Measurements from ENCODE around the gene ANK2.
"Not testable (repeated sequence)": the region's sequence is repeated elsewhere in the genome, so short reads cannot be mapped to it uniquely, and the experiment has no call there.

Gene ANK2

DNA sequence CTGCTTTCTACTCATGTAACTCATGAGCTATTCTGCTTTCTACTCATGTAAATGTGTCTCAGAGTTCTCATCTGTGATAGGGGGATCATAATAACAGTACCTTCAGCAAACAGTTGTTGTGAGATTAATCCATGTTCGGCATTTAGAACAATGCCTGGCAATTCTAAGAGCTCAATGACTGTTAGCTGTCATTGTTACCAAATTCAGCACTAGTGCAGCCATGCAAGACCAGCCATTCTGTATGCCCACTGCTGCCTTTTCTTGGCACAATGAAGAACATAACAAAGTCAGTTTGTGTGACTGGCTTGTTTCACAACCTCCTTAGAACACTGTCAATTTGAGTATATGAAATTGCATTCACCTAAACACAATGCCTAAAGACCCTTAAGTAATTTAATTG, 163.2 kb downstream of the ANK2 start:
- no peaks in the 10 kb centered on the region for H3K4me1 ChIP-seq (ENCODE audit: control insufficient read depth in 5 of 5, insufficient read depth in 5 of 5, low read length in 5 of 5)
- no peak overlapping the region for H3K4me3 ChIP-seq (ENCODE audit: low read depth in 1 of 5, low read length in 5 of 5)
- no peak overlapping the region for H3K9ac ChIP-seq (ENCODE audit: low read length in 5 of 5)
- no peaks in the 10 kb centered on the region for H3K9me3 ChIP-seq (ENCODE audit: control insufficient read depth in 5 of 5, low read length in 5 of 5)
- H3K36me3 ChIP-seq (ENCODE audit: control insufficient read depth in 5 of 5, insufficient read depth in 5 of 5, low read length in 5 of 5) = no peaks in the 10 kb centered on the region
- H3K27ac ChIP-seq (ENCODE audit: low read depth, low read length) = no peak overlapping the region
- H3K27me3 ChIP-seq (ENCODE audit: control insufficient read depth in 5 of 5, insufficient read depth in 4 of 5, low read length in 5 of 5) = no peaks in the 10 kb centered on the region

DNA sequence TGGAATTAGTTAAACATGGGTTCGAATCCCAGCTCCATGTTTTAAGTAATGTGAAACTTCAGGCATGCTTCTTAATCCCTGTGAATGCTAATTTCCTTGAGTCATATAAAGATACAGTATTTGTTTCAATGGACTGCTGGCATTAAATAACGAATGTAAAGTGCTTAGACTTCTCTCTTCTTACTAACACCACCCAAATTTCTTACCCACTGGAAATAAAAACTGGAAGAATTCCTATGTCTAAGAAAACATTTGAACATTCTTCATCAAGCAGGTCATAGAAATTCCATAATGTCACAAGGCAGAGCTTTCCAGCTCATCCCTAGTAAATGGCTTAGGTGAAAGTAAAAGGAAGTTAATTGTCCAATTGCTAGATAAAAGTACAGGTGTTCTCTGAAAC, 172.5 kb downstream of the ANK2 start:
- Histone ChIP-seq H3K27ac (ENCODE audit: low read depth, low read length) (no peak overlapping the region), H3K27me3 (ENCODE audit: control insufficient read depth in 5 of 5, insufficient read depth in 4 of 5, low read length in 5 of 5) (no peaks in the 10 kb centered on the region), H3K9ac (ENCODE audit: low read length in 5 of 5) (no peak overlapping the region), H3K4me1 (ENCODE audit: control insufficient read depth in 5 of 5, insufficient read depth in 5 of 5, low read length in 5 of 5) (no peaks in the 10 kb centered on the region), H3K4me3 (ENCODE audit: low read depth in 1 of 5, low read length in 5 of 5) (no peak overlapping the region), H3K9me3 (ENCODE audit: control insufficient read depth in 5 of 5, low read length in 5 of 5) (no peaks in the 10 kb centered on the region), H3K36me3 (ENCODE audit: control insufficient read depth in 5 of 5, insufficient read depth in 5 of 5, low read length in 5 of 5) (no peaks in the 10 kb centered on the region)

DNA sequence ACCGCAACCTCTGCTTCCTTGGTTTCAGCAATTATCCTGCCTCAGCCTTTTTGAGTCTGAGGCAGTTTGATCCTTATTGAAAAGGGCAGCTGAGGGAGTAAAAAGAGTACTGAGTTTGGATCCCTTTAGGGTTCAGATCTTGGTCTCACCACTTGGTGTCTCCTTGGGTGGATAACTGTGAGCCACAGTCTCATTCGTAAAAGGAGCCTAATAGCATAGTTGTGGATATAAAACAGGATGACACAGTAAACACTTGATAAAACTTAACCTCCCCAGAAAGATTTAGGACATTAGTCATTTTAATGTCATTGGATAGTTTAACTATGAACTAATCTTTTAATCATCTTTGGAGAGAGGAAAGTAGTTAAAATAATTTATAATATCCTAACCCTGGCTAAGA, 173.0 kb downstream of the ANK2 start:
- no peaks in the 10 kb centered on the region for H3K36me3 ChIP-seq (ENCODE audit: control insufficient read depth in 5 of 5, insufficient read depth in 5 of 5, low read length in 5 of 5)
- no peaks in the 10 kb centered on the region for H3K27me3 ChIP-seq (ENCODE audit: control insufficient read depth in 5 of 5, insufficient read depth in 4 of 5, low read length in 5 of 5)
- no peaks in the 10 kb centered on the region for H3K9me3 ChIP-seq (ENCODE audit: control insufficient read depth in 5 of 5, low read length in 5 of 5)
- H3K4me3 ChIP-seq (ENCODE audit: low read depth in 1 of 5, low read length in 5 of 5) = no peak overlapping the region
- no peak overlapping the region for H3K27ac ChIP-seq (ENCODE audit: low read depth, low read length)
- no peaks in the 10 kb centered on the region for H3K4me1 ChIP-seq (ENCODE audit: control insufficient read depth in 5 of 5, insufficient read depth in 5 of 5, low read length in 5 of 5)
- H3K9ac ChIP-seq (ENCODE audit: low read length in 5 of 5) = no peak overlapping the region

DNA sequence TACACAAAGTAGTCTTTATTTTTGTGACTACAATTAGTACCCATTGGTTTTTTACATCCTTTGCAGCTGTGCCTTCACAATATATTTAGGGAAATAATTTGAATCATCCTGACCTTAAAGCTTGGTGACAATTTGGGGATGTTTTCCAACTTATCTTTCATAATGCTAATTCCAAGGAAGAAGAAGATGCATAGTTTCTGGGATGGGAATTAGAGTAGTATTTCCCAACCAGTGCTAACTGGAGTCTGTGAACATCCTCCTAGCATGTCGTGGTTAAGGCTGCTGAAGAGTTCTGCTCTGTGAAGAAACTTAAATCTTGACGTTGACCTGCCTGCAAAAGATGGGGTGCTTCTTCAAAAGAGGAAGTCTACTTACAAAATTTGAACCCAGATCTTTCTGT, 173.5 kb downstream of the ANK2 start:
- no peaks in the 10 kb centered on the region for H3K4me1 ChIP-seq (ENCODE audit: control insufficient read depth in 5 of 5, insufficient read depth in 5 of 5, low read length in 5 of 5)
- H3K9ac ChIP-seq (ENCODE audit: low read length in 5 of 5) = no peak overlapping the region
- H3K36me3 ChIP-seq (ENCODE audit: control insufficient read depth in 5 of 5, insufficient read depth in 5 of 5, low read length in 5 of 5) = no peaks in the 10 kb centered on the region
- no peak overlapping the region for H3K27ac ChIP-seq (ENCODE audit: low read depth, low read length)
- no peak overlapping the region for H3K4me3 ChIP-seq (ENCODE audit: low read depth in 1 of 5, low read length in 5 of 5)
- no peaks in the 10 kb centered on the region for H3K9me3 ChIP-seq (ENCODE audit: control insufficient read depth in 5 of 5, low read length in 5 of 5)
- H3K27me3 ChIP-seq (ENCODE audit: control insufficient read depth in 5 of 5, insufficient read depth in 4 of 5, low read length in 5 of 5) = no peaks in the 10 kb centered on the region

DNA sequence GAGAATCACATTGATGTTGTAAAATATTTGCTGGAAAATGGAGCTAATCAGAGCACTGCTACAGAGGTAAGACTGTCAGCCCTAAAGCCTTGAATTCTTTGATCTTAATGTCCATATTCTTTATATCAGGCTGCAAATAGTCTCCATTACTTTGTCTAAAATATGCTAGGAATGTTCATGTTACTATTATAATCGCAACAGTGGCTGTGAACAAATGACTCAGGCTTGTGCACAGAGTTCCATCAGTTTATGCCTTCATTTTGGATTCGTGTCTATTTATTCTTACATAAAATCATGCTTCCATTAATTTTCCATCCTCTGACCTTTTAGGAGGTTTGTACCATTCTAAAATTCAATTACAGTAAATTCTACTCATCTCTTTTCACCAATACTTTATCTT, 182.7 kb downstream of the ANK2 start:
- no peak overlapping the region for H3K9ac ChIP-seq (ENCODE audit: low read length in 5 of 5)
- no peak overlapping the region for H3K27ac ChIP-seq (ENCODE audit: low read depth, low read length)
- no peaks in the 10 kb centered on the region for H3K36me3 ChIP-seq (ENCODE audit: control insufficient read depth in 5 of 5, insufficient read depth in 5 of 5, low read length in 5 of 5)
- H3K27me3 ChIP-seq (ENCODE audit: control insufficient read depth in 5 of 5, insufficient read depth in 4 of 5, low read length in 5 of 5) = no peaks in the 10 kb centered on the region
- H3K9me3 ChIP-seq (ENCODE audit: control insufficient read depth in 5 of 5, low read length in 5 of 5) = no peaks in the 10 kb centered on the region
- no peaks in the 10 kb centered on the region for H3K4me1 ChIP-seq (ENCODE audit: control insufficient read depth in 5 of 5, insufficient read depth in 5 of 5, low read length in 5 of 5)
- H3K4me3 ChIP-seq (ENCODE audit: low read depth in 1 of 5, low read length in 5 of 5) = no peak overlapping the region

DNA sequence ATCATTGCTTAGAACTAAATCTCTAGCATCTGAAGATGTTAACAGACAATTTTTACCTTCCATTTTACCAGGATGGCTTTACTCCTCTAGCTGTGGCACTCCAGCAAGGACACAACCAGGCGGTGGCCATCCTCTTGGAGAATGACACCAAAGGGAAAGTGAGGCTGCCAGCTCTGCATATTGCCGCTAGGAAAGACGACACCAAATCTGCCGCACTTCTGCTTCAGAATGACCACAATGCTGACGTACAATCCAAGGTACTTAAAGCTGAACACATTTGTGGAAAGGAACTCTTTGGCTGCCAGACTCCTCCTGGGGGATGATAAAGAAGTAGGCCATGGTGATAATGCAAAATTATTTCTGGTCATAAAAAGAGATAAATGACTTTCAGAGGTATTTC, 187.5 kb downstream of the ANK2 start:
- no peaks in the 10 kb centered on the region for H3K4me1 ChIP-seq (ENCODE audit: control insufficient read depth in 5 of 5, insufficient read depth in 5 of 5, low read length in 5 of 5)
- no peaks in the 10 kb centered on the region for H3K36me3 ChIP-seq (ENCODE audit: control insufficient read depth in 5 of 5, insufficient read depth in 5 of 5, low read length in 5 of 5)
- no peak overlapping the region for H3K27ac ChIP-seq (ENCODE audit: low read depth, low read length)
- H3K27me3 ChIP-seq (ENCODE audit: control insufficient read depth in 5 of 5, insufficient read depth in 4 of 5, low read length in 5 of 5) = no peaks in the 10 kb centered on the region
- H3K9ac ChIP-seq (ENCODE audit: low read length in 5 of 5) = no peak overlapping the region
- no peaks in the 10 kb centered on the region for H3K9me3 ChIP-seq (ENCODE audit: control insufficient read depth in 5 of 5, low read length in 5 of 5)
- no peak overlapping the region for H3K4me3 ChIP-seq (ENCODE audit: low read depth in 1 of 5, low read length in 5 of 5)

DNA sequence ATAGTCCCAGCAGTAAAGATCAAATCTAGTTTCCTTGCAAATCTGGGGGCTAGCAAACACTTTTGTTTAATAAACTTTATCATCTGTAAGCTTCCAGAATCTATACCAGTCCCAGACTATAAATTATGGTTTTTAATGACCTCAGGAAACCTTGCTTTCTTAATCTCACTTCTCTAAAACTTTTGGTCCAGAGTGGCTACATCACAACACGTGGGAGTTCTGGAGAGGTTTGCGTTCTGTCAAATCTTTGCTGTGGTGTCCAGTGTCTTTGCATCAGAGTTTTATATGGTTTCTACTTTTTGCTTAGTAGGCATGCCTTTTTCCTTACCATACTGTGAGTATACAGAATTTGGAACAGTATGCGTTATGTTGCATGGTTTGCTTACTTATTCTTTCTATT, 193.9 kb downstream of the ANK2 start:
- Histone ChIP-seq H3K9ac (ENCODE audit: low read length in 5 of 5) (no peak overlapping the region), H3K4me3 (ENCODE audit: low read depth in 1 of 5, low read length in 5 of 5) (no peak overlapping the region), H3K27ac (ENCODE audit: low read depth, low read length) (no peak overlapping the region), H3K27me3 (ENCODE audit: control insufficient read depth in 5 of 5, insufficient read depth in 4 of 5, low read length in 5 of 5) (no peaks in the 10 kb centered on the region), H3K36me3 (ENCODE audit: control insufficient read depth in 5 of 5, insufficient read depth in 5 of 5, low read length in 5 of 5) (no peaks in the 10 kb centered on the region), H3K4me1 (ENCODE audit: control insufficient read depth in 5 of 5, insufficient read depth in 5 of 5, low read length in 5 of 5) (no peaks in the 10 kb centered on the region), H3K9me3 (ENCODE audit: control insufficient read depth in 5 of 5, low read length in 5 of 5) (no peaks in the 10 kb centered on the region)

DNA sequence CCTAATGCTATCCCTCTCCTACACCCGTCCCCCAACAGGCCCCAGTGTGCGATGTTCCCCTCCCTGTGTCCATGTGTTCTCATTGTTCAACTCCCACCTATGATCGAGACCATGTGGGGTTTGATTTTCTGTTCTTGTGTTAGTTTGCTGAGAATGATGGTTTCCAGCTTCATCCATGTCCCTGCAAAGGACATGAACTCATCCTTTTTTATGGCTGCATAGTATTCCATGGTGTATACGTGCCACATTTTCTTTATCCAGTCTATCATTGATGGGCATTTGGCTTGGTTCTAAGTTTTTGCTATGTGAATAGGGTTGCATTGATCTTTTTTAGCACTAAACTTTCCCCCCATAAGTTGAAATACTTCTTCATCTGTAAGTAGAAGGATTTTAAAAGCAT, 195.3 kb downstream of the ANK2 start:
- not testable (repeated sequence) for H3K4me3 ChIP-seq (ENCODE audit: low read depth in 1 of 5, low read length in 5 of 5); H3K27ac ChIP-seq (ENCODE audit: low read depth, low read length); H3K36me3 ChIP-seq (ENCODE audit: control insufficient read depth in 5 of 5, insufficient read depth in 5 of 5, low read length in 5 of 5); H3K9me3 ChIP-seq (ENCODE audit: control insufficient read depth in 5 of 5, low read length in 5 of 5); H3K4me1 ChIP-seq (ENCODE audit: control insufficient read depth in 5 of 5, insufficient read depth in 5 of 5, low read length in 5 of 5); H3K27me3 ChIP-seq (ENCODE audit: control insufficient read depth in 5 of 5, insufficient read depth in 4 of 5, low read length in 5 of 5); H3K9ac ChIP-seq (ENCODE audit: low read length in 5 of 5)

DNA sequence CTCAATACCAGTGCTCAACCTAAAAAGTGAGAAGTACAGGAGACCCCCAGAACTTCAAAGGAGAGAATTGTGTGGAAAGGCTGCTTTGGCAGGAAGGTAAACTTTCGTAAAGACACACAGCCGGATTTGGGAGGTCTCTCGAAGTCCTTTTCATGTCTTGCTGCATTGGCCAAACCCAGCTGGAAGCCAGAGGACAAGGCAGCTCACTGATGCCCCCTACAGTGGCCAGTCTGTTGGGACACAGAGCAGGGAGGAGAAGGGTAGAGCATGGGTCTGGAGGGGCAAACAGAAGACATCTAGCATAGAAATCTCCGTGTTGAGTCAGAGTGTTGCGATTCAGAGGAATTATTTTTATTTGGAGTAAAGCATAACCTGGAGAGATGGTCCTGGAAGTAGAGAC, 198.9 kb downstream of the ANK2 start:
- Histone ChIP-seq H3K4me3 (ENCODE audit: low read depth in 1 of 5, low read length in 5 of 5) (no peak overlapping the region), H3K9me3 (ENCODE audit: control insufficient read depth in 5 of 5, low read length in 5 of 5) (no peaks in the 10 kb centered on the region), H3K4me1 (ENCODE audit: control insufficient read depth in 5 of 5, insufficient read depth in 5 of 5, low read length in 5 of 5) (no peaks in the 10 kb centered on the region), H3K27ac (ENCODE audit: low read depth, low read length) (no peak overlapping the region), H3K9ac (ENCODE audit: low read length in 5 of 5) (no peak overlapping the region), H3K36me3 (ENCODE audit: control insufficient read depth in 5 of 5, insufficient read depth in 5 of 5, low read length in 5 of 5) (no peaks in the 10 kb centered on the region), H3K27me3 (ENCODE audit: control insufficient read depth in 5 of 5, insufficient read depth in 4 of 5, low read length in 5 of 5) (no peaks in the 10 kb centered on the region)

DNA sequence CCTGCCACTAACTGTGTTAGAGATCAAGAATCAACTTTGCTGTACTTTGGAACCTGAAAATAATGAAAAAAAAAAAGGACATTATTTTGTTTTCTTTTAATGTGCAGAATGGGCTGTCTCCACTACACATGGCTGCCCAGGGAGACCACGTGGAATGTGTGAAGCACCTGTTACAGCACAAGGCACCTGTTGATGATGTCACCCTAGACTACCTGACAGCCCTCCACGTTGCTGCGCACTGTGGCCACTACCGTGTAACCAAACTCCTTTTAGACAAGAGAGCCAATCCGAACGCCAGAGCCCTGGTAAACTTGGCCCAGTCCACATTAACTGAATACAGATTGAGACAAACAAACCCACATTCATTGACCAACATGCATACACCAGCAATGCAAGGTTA, 206.2 kb downstream of the ANK2 start:
- Histone ChIP-seq H3K9me3 (ENCODE audit: control insufficient read depth in 5 of 5, low read length in 5 of 5) (no peaks in the 10 kb centered on the region), H3K4me1 (ENCODE audit: control insufficient read depth in 5 of 5, insufficient read depth in 5 of 5, low read length in 5 of 5) (no peaks in the 10 kb centered on the region), H3K4me3 (ENCODE audit: low read depth in 1 of 5, low read length in 5 of 5) (no peak overlapping the region), H3K27ac (ENCODE audit: low read depth, low read length) (no peak overlapping the region), H3K9ac (ENCODE audit: low read length in 5 of 5) (no peak overlapping the region), H3K27me3 (ENCODE audit: control insufficient read depth in 5 of 5, insufficient read depth in 4 of 5, low read length in 5 of 5) (no peaks in the 10 kb centered on the region), H3K36me3 (ENCODE audit: control insufficient read depth in 5 of 5, insufficient read depth in 5 of 5, low read length in 5 of 5) (peaks cover 0 to 10% (median 3%) of the 10 kb centered on the region in 5 donors)

DNA sequence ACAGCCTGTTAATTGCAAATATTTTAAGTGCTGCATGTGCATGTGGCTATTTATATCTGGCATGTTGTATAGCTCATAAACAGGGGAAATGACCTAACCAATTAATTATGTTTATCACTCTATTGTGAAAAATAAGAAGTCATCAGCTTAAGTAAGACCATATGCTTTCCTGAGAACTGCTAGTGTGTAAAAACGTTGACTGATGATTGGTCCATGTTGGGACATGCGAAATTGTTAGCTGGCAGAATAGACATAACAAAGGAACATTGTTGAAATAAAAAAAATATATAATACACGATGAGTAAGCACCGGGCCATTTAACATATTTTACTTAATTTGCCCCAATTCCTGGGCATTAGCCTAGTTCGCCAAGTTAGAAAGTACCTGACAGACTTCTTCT, 207.5 kb downstream of the ANK2 start:
- Histone ChIP-seq H3K9me3 (ENCODE audit: control insufficient read depth in 5 of 5, low read length in 5 of 5) (no peaks in the 10 kb centered on the region), H3K27me3 (ENCODE audit: control insufficient read depth in 5 of 5, insufficient read depth in 4 of 5, low read length in 5 of 5) (no peaks in the 10 kb centered on the region), H3K9ac (ENCODE audit: low read length in 5 of 5) (no peak overlapping the region), H3K4me1 (ENCODE audit: control insufficient read depth in 5 of 5, insufficient read depth in 5 of 5, low read length in 5 of 5) (no peaks in the 10 kb centered on the region), H3K36me3 (ENCODE audit: control insufficient read depth in 5 of 5, insufficient read depth in 5 of 5, low read length in 5 of 5) (peaks cover 0 to 10% (median 3%) of the 10 kb centered on the region in 5 donors), H3K4me3 (ENCODE audit: low read depth in 1 of 5, low read length in 5 of 5) (no peak overlapping the region), H3K27ac (ENCODE audit: low read depth, low read length) (no peak overlapping the region)

Measured in subcutaneous abdominal adipose tissue (tissue), 5 donors.